SK-N-SH (cell line): ENCODE results near the gene TCEA3. TPM values are rescaled to one million over a fixed set of nuclear protein-coding genes. Genes with fewer than 3 reads are reported as not detected.

ENCODE experiments used
- CTCF ChIA-PET: fragments of 300-600, 350-600 bp; formaldehyde crosslinking; extraction: SDS; loops from one replicate; lab custom pipeline; 2021; lab: Yijun Ruan, JAX
- POLR2A ChIA-PET: fragments of 350-600 bp; sonication (Branson Sonifier 250); formaldehyde crosslinking; extraction: SDS; loops from one replicate; lab custom pipeline; 2020; ENCODE audit warnings: antibody characterized with exemption, inconsistent platforms; lab: Yijun Ruan, JAX
- DNase-seq: peaks from one replicate; pipeline ENCODE4 v3.0.0; 2012
- H2AFZ ChIP-seq: fragments of 200-600 bp; sonication (generic); 2 replicates; pipeline ENCODE4 v1.8.1; 2016; ENCODE audit warnings: antibody characterized with exemption, mild to moderate bottlenecking, low read depth
- H3F3A ChIP-seq: fragments of 200-600 bp; sonication (generic); replicated peaks from 2 replicates; pipeline ENCODE3; 2016; ENCODE audit warnings: antibody characterized with exemption, mild to moderate bottlenecking; ENCODE audit not compliant: insufficient read depth
- H3K27ac ChIP-seq, 2 experiments: fragments of 200-500 bp in 1 of 2; fragments of 200-600 bp in 1 of 2; sonication (Bioruptor generic) in 1 of 2; sonication (generic), shearing (Covaris generic) in 1 of 2; 2 replicates each; pipeline versions ENCODE4 v1.5.1 to v1.6.1; 2014 to 2016; ENCODE audit warnings: low read depth in 2 of 2, inconsistent platforms in 1 of 2, low read length in 1 of 2, mild to moderate bottlenecking in 1 of 2, mixed read lengths in 1 of 2
- H3K27me3 ChIP-seq: fragments of 200-600 bp; sonication (generic), shearing (Covaris generic); 2 replicates; pipeline ENCODE4 v1.6.1; 2016; ENCODE audit warnings: mixed run types; ENCODE audit not compliant: insufficient read depth
- H3K36me3 ChIP-seq, 2 experiments: fragments of 200-500 bp in 1 of 2; fragments of 200-600 bp in 1 of 2; sonication (Bioruptor generic) in 1 of 2; sonication (generic) in 1 of 2; replicated peaks in 1 of 2; 2 replicates each; pipeline versions ENCODE3 to v1.5.1; 2014 to 2016; ENCODE audit warnings: low read length in 1 of 2, mild to moderate bottlenecking in 1 of 2; ENCODE audit not compliant: insufficient read depth in 2 of 2, control insufficient read depth in 1 of 2
- H3K4me1 ChIP-seq, 2 experiments: fragments of 200-500 bp in 1 of 2; fragments of 200-600 bp in 1 of 2; sonication (Bioruptor generic) in 1 of 2; sonication (generic), shearing (Covaris generic) in 1 of 2; 2 replicates each; pipeline versions ENCODE4 v1.5.1 to v1.6.1; 2014 to 2016; ENCODE audit warnings: low read depth in 1 of 2, low read length in 1 of 2, mixed run types in 1 of 2; ENCODE audit not compliant: insufficient read depth in 2 of 2, control insufficient read depth in 1 of 2
- H3K4me2 ChIP-seq: fragments of 200-600 bp; sonication (generic), shearing (Covaris generic); 2 replicates; pipeline ENCODE4 v1.6.1; 2017; ENCODE audit warnings: mixed run types
- H3K4me3 ChIP-seq, 2 experiments: fragments of 200-500 bp in 1 of 2; fragments of 200-600 bp in 1 of 2; sonication (Bioruptor generic) in 1 of 2; sonication (generic), shearing (Covaris generic) in 1 of 2; 2 replicates each; pipeline versions ENCODE4 v1.5.1 to v1.8.1; 2014 to 2016; ENCODE audit warnings: low read depth in 2 of 2, inconsistent platforms in 1 of 2, low read length in 1 of 2, mild to moderate bottlenecking in 1 of 2, mixed read lengths in 1 of 2, moderate library complexity in 1 of 2
- H3K79me2 ChIP-seq: fragments of 200-600 bp; sonication (generic); 2 replicates; pipeline ENCODE4 v1.8.1; 2017; ENCODE audit warnings: mild to moderate bottlenecking; ENCODE audit not compliant: insufficient read depth
- H3K9ac ChIP-seq: fragments of 200-600 bp; sonication (generic); 2 replicates; pipeline ENCODE4 v1.6.1; 2017; ENCODE audit warnings: mixed run types
- H3K9me2 ChIP-seq: fragments of 200-600 bp; sonication (generic); 2 replicates; pipeline ENCODE4 v1.6.1; 2017; ENCODE audit warnings: mixed run types
- H3K9me3 ChIP-seq: fragments of 200-600 bp; sonication (generic); 2 replicates; pipeline ENCODE4 v1.6.1; 2017; ENCODE audit warnings: mixed run types, mild to moderate bottlenecking, moderate library complexity
- H4K20me1 ChIP-seq: fragments of 200-600 bp; sonication (generic); 2 replicates; pipeline ENCODE4 v1.6.1; 2017; ENCODE audit warnings: mild to moderate bottlenecking, mixed run types; ENCODE audit not compliant: insufficient read depth
- CHD2 ChIP-seq: fragments of 150-350 bp; IDR thresholded peaks from 2 replicates; pipeline ENCODE4 v1.6.1; 2018; ENCODE audit warnings: low read length; ENCODE audit not compliant: partially characterized antibody
- FOXM1 ChIP-seq: IDR thresholded peaks from 2 replicates; pipeline ENCODE4 v1.4.0; 2012; ENCODE audit warnings: low read depth, mild to moderate bottlenecking
- GATA2 ChIP-seq: sonication (generic); formaldehyde crosslinking; IDR thresholded peaks from 2 replicates; pipeline ENCODE4 v1.5.0; 2020; ENCODE audit warnings: mild to moderate bottlenecking, missing genetic modification reagents
- JUND ChIP-seq: IDR thresholded peaks from 2 replicates; pipeline ENCODE4 v1.4.0; 2012
- MEF2A ChIP-seq: IDR thresholded peaks from 2 replicates; pipeline ENCODE4 v1.4.0; 2012; ENCODE audit warnings: low read depth, borderline replicate concordance
- MXI1 ChIP-seq: IDR thresholded peaks from 2 replicates; pipeline ENCODE4 v1.6.1; 2012; ENCODE audit warnings: mild to moderate bottlenecking, low read depth, low read length, improper control_type of control experiment
- POLR2AphosphoS5 ChIP-seq: IDR thresholded peaks from 2 replicates; pipeline ENCODE4 v1.6.1; 2012; ENCODE audit warnings: low read depth, low read length
- RXRA ChIP-seq: IDR thresholded peaks from 2 replicates; pipeline ENCODE4 v1.4.0; 2012; ENCODE audit warnings: low read depth, mild to moderate bottlenecking, borderline replicate concordance
- TAF1 ChIP-seq: IDR thresholded peaks from 2 replicates; pipeline ENCODE4 v1.6.1; 2012; ENCODE audit warnings: low read depth, mild to moderate bottlenecking, low read length, moderate library complexity, borderline replicate concordance
- TCF12 ChIP-seq: IDR thresholded peaks from 2 replicates; pipeline ENCODE4 v1.4.0; 2012
- USF1 ChIP-seq: IDR thresholded peaks from 2 replicates; pipeline ENCODE4 v1.4.0; 2012; ENCODE audit warnings: low read depth, borderline replicate concordance
- USF2 ChIP-seq: fragments of 150-350 bp; IDR thresholded peaks from 2 replicates; pipeline ENCODE4 v1.6.1; 2017; ENCODE audit warnings: antibody characterized with exemption, low read length, low read depth, borderline replicate concordance
- YY1 ChIP-seq: IDR thresholded peaks from 2 replicates; pipeline ENCODE4 v1.4.0; 2012; ENCODE audit warnings: low read depth, mild to moderate bottlenecking
- WGBS: methylation state at CpG from one replicate; pipeline ENCODE4 v1.1.6; 2017; ENCODE audit warnings: low lambda C conversion rate; 5-methylcytosine and 5-hydroxymethylcytosine counted together
- polyA plus RNA-seq, 3 experiments: library from polyadenylated mRNA; depleted of rRNA; stranded (reverse); fragments of >200 nt; gene quantifications; 2 replicates each; pipeline ENCODE4 v1.2.3, GENCODE V29; 2012
- TF ChIP-seq, protein P1 (sequence below): fragments of 150-350 bp; IDR thresholded peaks from 2 replicates; pipeline ENCODE4 v1.6.1; 2016; ENCODE audit warnings: mild to moderate bottlenecking, low read depth, low read length
- TF ChIP-seq, protein P2 (sequence below): fragments of 200-600 bp; sonication (generic); IDR thresholded peaks from 2 replicates; pipeline ENCODE4 v1.6.1; 2017; ENCODE audit warnings: antibody characterized with exemption, mild to moderate bottlenecking, moderate library complexity

The TCEA3 gene
- polyA plus RNA-seq, 1 of the 3 experiments (the other 2 are of a cell fraction) = 1.1 TPM

GRCh38 chr1:23446661-23447310 is 22.2 kb upstream of the TCEA3 start:
- TF ChIP-seq YY1 (no peak), TCF12 (no peak), POLR2AphosphoS5 (no peak), USF1 (no peak), CHD2 (no peak), TAF1 (no peak), MXI1 (no peak), GATA2 (no peak), USF2 (no peak), JUND (no peak), RXRA (no peak), MEF2A (no peak), FOXM1 (no peak)
- TF ChIP-seq, protein P1, sequence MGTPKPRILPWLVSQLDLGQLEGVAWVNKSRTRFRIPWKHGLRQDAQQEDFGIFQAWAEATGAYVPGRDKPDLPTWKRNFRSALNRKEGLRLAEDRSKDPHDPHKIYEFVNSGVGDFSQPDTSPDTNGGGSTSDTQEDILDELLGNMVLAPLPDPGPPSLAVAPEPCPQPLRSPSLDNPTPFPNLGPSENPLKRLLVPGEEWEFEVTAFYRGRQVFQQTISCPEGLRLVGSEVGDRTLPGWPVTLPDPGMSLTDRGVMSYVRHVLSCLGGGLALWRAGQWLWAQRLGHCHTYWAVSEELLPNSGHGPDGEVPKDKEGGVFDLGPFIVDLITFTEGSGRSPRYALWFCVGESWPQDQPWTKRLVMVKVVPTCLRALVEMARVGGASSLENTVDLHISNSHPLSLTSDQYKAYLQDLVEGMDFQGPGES = no peak
- TF ChIP-seq, protein P2, sequence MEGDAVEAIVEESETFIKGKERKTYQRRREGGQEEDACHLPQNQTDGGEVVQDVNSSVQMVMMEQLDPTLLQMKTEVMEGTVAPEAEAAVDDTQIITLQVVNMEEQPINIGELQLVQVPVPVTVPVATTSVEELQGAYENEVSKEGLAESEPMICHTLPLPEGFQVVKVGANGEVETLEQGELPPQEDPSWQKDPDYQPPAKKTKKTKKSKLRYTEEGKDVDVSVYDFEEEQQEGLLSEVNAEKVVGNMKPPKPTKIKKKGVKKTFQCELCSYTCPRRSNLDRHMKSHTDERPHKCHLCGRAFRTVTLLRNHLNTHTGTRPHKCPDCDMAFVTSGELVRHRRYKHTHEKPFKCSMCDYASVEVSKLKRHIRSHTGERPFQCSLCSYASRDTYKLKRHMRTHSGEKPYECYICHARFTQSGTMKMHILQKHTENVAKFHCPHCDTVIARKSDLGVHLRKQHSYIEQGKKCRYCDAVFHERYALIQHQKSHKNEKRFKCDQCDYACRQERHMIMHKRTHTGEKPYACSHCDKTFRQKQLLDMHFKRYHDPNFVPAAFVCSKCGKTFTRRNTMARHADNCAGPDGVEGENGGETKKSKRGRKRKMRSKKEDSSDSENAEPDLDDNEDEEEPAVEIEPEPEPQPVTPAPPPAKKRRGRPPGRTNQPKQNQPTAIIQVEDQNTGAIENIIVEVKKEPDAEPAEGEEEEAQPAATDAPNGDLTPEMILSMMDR = no peak
- no peaks in the 10 kb centered on the region for H3K27me3 ChIP-seq
- CTCF ChIA-PET = no interaction called here

More at GRCh38 chr1:23446661-23447310, 22.2 kb upstream of the TCEA3 start:
- WGBS = 95% methylated on average over 8 of the region's 8 CpGs
- Histone ChIP-seq H3K9me3 (no peaks in the 10 kb centered on the region), H3K9me2 (no peaks in the 10 kb centered on the region), H3K27ac (no peak overlapping the region), H3K4me2 (no peak overlapping the region), H3K4me1 (peaks cover 0 to 9% of the 10 kb centered on the region in 2 experiments; a peak in 1 of 4 replicates), H3F3A (peaks cover 5% of the 10 kb centered on the region), H3K9ac (no peak overlapping the region), H3K4me3 (no peak overlapping the region), H3K79me2 (no peaks in the 10 kb centered on the region), H2AFZ (no peak overlapping the region), H3K36me3 (peaks cover 6 to 22% of the 10 kb centered on the region in 2 experiments), H4K20me1 (no peaks in the 10 kb centered on the region)
- POLR2A ChIA-PET = no interaction called here
- no peak for DNase-seq
